UCSD-AML1 (cell line): ENCODE data around the gene KIDINS220.

Experiments used
- DNase-seq: peaks from one replicate; lab custom pipeline; 2025; ENCODE audit not compliant: unreplicated experiment; lab: John Stamatoyannopoulos, UW

Gene KIDINS220

GRCh38 chr2:8851811-8852560 is 14.6 kb upstream of the KIDINS220 start:
- no peak for DNase-seq

DNA sequence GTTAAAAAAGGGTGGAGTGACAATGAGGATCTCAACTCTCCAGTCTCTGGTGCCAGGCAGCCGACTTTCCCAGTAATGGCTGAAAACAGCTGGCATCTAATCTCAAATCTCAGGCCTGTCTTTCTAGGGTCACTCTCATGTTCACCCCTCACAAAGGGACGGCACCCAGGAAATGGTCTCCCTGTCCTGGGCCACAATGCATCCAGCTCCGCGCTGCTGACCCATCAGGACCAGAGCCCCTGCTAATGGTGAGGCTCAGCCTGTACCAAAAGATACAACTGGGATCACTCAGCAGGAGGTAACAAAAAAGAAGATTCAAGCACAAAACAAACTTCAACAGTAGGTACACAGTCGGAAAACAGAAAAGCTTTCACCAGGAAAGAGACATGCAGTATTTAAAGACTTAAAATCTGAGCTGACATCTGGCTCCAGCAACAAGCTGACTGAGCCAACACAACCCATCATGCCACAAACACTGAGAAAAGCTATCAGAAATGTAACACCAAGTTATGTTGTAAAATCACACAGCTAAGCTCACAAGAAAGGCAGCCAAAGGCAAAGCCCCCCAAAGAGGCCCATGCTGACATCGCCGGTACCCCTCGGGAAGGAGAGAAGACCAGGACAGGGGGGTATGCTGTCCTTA is 13.6 kb upstream of the KIDINS220 start:
- DNase-seq, result no peak

GRCh38 chr2:8849327-8849726 is 11.9 kb upstream of the KIDINS220 start:
- no peak for DNase-seq

DNA sequence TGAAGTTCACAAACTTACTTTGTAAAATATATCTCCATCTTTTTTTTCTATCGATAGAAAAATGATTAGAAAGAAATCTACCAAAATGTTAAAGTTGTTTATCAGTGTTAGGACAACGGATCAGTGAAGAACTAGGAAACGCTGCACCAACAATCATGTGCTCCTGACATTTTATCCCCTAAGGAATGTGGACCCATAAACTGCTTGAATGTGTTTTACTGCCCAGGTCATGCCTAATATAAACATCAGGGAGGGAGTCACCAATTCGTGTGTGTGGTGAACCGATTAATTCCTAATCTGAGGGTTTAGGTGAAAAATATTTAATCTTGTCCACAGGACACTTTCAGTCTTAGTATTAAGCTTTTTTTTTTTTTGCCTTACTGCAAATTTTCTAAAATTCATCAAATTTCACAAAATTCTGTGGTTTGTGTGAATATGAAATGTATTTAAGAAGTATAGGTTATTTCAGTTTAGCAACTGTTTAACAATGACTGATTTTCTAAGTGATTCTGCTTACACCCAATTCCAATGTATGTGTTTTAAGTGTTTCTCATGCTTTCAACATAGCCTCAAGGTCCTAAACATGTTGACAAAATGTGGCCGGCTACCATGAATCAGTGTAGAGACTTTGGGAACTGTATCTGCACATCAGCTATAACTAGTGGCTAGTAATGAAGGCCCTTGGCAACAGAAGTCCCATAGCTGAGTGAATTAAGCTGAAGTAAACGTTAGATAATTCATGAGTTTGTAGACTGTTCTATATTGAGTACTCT is 11.1 kb upstream of the KIDINS220 start:
- no peak for DNase-seq

DNA sequence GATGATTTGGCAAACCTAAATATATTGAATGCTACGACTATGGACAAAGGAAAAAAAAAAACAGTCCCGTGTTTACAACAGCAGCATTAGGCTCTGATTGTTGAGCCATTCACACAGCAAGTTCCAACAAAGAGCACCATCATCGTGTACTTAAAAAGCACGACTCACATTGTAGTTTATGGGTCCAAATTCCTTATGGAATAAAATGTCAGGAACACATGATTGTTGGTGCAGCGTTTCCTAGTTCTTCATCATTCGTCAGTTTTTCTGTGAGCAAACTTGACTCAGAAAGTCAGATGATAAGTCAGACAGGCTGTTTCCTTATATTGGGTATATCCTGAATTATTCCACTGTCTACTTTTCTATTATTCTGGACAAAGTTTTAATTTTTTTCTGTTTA is 10.0 kb upstream of the KIDINS220 start:
- DNase-seq, result no peak

DNA sequence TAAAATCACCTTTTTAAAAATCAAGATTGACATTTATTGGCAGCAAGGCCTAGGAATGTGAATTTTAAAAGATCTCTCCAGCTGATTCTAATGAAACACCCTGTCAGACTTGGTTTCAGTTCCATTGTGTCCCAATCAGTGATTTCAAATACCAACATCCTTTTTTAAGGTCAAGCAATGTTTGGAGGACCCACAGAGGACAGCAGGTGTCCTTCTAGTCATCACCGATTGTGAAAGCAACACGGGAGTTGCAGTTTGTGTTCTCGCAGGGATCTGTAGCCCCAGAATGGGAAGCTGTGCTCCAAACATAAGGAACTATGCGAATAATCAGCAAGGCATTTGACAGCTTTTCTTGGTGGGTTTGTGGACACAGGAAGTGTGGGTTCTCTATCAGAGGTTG is 4.5 kb upstream of the KIDINS220 start:
- no peak for DNase-seq

DNA sequence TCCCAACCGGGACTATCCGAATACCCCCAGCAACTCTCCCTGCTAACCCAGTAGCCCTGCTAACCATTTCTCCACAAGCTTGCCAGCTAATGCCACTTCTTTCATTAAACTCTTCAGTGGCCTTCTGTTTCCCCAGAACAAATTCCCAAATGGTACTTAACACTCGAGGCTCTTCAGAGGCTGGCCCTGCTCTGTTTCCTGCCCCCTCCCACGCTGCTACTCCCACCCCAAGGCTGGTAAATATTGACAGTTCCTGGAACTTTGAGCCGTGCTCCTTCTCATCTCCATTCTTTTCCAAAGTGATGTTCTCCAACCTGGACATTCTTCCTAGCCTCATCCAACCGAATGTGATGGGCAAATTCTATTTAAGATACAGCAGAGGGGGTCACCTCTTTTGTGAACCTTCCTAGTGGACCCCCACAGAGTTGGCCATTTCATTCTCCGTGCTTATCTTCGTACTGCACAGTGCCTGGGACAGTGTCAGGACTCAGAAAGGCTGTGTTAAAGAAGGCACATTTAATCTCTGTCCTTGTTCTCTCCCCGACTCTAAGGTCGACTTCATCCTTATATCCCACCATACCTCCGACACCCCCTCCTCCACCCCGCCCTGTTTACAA is 3.2 kb upstream of the KIDINS220 start:
- DNase-seq, result no peak

DNA sequence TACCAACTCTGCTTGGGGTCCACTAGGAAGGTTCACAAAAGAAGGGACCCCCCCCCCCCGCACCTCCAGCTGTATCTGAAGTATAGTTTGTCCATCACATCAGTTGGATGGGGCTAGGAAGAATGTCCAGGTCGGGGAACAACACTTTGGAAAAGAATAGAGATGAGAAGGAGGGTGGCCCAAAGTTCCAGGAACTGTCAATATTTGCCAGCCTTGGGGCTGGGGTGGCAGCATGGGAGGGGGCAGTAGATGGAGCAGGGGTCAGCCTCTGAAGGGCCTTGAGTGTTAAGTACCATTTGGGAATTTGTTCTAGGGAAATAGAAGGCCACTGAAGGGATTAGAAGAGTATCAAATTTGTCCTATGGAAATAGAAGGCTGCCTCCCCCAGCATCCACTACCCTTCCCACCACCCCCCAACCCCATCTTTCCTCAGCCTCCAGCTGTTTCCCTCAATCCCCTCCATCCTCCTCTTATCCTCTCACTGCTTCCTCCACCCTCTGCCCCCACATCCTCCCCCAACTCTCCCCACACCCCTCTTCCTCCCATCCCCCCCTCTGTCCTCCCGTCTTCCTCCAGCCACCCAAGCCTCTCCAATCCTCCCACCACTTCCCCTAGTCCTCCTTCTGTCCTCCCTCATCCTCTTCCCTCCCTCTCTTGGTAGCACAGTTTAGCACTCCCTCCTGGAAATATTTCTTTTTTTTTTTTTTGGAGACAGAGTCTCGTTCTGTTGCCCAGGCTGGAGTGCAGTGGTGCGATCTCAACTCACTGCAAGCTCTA is 2.0 kb upstream of the KIDINS220 start:
- no peak for DNase-seq

DNA sequence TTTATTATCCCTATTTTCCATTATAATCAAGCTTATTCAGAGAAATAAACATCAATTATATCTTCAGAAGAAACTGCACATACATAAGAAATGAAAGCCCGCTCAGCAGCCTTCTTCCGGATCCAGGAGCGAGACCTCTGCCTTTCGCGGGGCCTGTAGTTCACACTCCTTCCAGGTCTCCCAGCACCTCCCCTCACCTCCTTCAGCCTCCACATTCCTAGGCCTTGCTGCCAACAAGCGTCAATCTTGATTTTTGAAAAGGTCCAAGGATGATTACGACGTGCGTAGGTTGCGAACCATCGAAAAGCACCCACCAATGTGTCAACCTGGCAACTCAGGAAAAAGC is 355 bp upstream of the KIDINS220 start:
- DNase-seq, result no peak

GRCh38 chr2:8835279-8835678 is 2.1 kb downstream of the KIDINS220 start:
- no peak for DNase-seq

- DNase-seq, result no peak
Measured at GRCh38 chr2:8833853-8834252, 3.6 kb downstream of the KIDINS220 start.

DNA sequence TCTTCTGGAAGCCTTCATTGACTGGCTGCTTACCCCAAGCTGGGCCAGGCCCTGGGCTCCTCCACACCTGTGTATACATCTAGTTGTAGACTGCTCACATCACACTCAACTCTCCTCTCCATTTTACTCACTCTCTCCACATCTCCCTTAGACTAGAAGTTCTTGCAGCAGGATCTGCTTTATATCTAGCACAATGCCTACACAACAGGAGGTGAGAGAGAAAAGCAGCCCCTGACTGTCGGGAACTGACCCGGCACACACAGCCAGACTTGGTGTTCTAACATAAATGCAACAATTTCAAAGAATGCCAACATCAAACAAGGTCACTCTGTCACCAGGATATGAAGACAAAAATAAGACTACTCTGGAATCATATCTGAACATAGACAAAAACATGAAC is 5.9 kb downstream of the KIDINS220 start:
- no peak for DNase-seq

- DNase-seq, result no peak
Measured at GRCh38 chr2:8827729-8828128, 9.7 kb downstream of the KIDINS220 start.

DNA sequence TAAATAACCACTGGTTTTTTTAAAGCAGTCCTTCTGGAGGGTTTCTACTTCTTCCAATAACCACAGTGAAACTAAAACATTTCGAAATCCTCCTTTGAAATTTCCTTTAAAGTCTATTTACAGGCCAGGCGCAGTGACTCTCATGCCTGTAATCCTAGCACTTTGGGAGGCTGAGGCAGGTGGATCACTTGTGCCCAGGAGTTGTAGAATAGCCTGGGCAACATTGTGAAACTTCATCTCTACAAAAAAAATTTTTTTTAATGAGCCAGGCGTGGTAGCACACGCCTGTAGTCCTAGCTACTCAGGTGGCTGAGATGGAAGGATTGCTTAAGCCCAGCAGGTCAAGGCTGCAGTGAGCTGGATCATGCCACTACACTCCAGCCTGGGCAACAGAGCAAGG is 15.2 kb downstream of the KIDINS220 start:
- DNase-seq, result no peak

GRCh38 chr2:8821276-8822217 is 15.9 kb downstream of the KIDINS220 start:
- no peak for DNase-seq

GRCh38 chr2:8819948-8820347 is 17.5 kb downstream of the KIDINS220 start:
- no peak for DNase-seq

GRCh38 chr2:8819194-8819593 is 18.2 kb downstream of the KIDINS220 start:
- no peak for DNase-seq

- no peak for DNase-seq
Measured at GRCh38 chr2:8817221-8817620, 20.2 kb downstream of the KIDINS220 start.

DNA sequence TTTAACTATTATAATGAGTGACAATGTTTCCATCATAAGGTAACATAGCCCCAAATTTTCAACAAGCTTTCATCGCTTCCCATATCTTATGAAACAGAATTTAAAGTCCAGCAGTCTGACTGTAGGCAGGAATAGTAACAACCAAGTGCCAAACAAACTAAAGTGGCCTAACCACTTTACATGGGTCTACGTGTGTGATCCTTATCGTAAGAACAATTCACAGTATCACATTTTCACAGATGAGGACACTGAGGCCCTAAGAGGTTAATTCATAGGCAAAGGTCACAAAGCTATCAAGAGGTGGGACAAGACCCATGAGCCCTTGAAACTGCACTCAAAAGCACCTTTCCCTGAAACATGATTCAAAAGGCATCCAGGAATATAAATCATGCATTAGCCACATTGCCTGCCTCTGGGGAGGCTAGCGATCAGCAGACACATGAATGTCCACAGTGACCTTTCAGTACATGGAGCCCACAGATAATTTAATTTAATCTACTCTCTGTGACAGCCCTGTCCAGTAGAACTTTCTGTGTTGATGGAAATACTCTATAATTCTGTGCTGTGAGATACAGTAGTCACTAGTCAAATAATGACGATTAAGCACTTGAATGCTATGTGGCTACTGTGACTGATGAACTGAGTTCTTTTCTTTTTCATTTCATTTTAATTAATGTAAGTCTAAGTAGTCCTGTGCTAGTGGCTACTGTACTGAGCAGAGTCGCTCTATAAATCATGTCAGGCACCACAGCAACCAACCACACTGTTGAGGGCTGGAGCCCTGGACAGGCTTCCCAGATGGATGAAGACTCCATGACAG is 30.3 kb downstream of the KIDINS220 start:
- DNase-seq, result no peak
